HG03521 (cell line): Measurements from ENCODE around the gene RBMS3.

Experiments
- ATAC-seq: cut with Tn5 transposase; IDR thresholded peaks from one replicate; pipeline ENCODE4 v1.9.1; 2021; ENCODE audit warnings: mild to moderate bottlenecking, moderate library complexity; ENCODE audit not compliant: unreplicated experiment

The RBMS3 gene

GRCh38 chr3:29557825-29558224, 277.0 kb downstream of the RBMS3 start:
- no peak for ATAC-seq

DNA sequence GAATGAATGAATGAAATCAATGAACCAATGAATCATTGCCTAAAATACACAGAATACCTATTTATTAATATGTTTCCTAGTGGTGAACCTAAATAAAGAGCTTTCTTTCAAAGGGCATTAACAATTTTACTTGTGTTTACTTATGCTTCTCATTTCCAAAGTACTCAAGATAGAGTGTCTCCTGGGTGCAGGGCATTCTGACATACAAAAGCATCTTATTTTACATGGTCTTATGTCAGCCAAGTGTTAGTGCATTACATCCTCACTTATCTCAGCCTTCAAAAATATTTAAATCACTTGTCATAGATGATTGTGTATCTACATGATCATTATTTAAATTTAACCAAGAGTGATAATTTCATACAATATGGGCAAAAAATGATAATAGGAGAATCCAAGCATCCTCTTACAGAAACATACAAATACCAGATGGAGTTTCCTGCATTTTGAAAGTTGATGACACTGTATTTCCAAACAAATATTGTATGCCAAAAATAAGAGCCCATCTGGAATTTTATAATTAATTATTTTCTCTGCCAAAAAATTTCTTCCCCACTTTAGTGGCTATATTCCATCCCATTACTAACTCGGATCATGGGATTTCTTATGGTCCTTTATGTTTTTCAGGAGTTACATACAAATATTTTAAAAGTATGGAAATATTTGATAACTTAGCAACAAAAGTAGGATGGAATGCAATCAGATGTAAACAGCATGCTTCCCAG, 279.0 kb downstream of the RBMS3 start:
- ATAC-seq, result no peak

- no peak for ATAC-seq
Measured at GRCh38 chr3:29561651-29562149, 280.8 kb downstream of the RBMS3 start.

DNA sequence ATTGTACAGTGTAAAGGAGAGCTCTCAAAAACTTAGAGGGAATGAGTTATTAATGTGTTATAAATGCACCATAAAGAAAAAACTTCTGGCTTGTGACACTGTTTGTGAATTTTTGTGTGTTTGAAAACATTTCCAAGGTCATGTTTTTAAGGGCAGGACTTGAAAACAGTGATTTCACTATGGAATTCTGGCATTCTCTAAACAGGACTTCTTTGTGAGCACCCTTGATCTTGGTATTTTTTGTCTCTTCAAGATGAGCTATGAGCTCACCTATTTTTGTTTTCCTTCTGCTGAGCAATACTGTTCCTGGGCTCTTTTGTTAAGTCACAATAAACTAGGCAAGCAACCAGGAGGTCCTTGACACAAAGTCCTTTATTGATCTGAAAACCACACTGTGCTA, 284.4 kb downstream of the RBMS3 start:
- ATAC-seq, result no peak

- ATAC-seq, result no peak
Measured at GRCh38 chr3:29567501-29567900, 286.6 kb downstream of the RBMS3 start.

DNA sequence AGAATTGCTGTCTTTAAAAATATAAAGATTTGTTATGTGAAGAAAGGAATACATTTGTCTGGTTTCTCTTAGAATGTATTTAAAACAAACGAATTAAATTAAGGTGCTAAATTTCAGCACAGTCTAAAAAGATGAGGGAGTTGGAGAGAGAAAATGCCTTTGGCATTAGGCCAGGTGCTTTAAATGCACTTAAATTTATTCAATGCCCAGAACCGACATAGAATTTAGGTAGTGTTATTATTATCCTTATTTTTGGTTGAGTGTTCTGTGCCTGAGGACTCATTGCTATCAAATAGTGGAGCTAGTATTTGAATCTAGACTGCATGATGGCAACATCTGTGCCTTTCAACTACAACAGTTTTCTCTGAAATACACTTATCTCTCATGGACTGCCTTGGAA, 287.5 kb downstream of the RBMS3 start:
- no peak for ATAC-seq

DNA sequence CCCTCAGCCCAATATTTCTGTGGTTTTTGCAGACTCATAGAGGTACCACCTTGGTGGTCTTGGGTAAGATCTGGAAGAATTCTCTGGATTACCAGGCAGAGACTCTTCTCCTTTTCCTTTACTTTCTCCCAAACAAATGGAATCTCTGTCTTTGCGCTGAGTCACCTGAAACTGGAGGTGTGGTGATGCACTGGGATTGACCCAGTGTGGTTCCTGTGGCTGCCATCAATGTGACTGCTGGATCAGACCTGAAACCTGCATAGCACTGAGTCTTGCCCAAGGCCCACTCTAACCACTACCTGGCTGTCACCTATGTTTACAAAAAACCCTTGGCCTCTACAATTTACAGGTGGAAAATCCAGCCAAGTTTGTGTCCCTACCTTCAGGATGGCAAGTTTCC, 295.3 kb downstream of the RBMS3 start:
- ATAC-seq, result no peak

DNA sequence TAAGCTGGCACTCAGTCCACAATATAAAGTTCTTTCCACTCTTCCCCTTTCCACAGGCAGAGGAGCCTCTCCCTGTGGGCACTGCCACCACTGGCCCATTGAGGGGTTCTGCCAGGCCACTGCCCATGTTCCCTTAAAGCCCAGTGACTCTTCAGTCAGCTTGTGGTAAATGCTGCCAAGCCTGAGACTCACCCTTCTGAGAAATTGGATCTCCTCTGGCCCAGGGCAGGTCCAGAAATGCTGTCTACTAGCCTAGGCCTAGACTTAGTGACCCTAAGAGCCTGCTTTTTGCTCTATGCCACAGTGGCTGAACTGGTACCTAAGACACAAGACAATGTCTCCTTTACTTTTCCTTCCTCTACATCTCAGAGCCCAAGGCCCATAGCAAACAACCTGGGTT, 295.8 kb downstream of the RBMS3 start:
- no peak for ATAC-seq

- no peak for ATAC-seq
Measured at GRCh38 chr3:29577250-29577649, 296.4 kb downstream of the RBMS3 start.

DNA sequence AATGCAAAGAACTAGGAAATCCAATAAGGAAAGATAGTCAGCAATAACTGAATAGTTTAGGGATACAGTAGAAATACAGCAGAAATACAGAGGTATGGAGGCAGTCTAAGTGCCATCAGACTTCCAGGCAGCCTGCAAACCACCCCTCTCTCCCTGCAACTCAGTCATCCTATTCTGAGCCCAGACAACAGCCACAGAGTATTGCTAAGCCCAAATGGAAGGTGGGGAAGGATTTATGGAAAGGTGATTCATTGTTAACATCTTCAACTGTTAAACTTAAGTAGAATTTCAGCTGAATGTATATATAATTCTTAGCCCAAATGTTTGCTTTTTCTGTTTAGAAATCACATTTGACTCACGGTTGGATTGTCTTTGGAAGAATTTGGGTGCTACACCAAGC, 300.4 kb downstream of the RBMS3 start:
- no peak for ATAC-seq

GRCh38 chr3:29582273-29582672, 301.4 kb downstream of the RBMS3 start:
- ATAC-seq, result no peak

DNA sequence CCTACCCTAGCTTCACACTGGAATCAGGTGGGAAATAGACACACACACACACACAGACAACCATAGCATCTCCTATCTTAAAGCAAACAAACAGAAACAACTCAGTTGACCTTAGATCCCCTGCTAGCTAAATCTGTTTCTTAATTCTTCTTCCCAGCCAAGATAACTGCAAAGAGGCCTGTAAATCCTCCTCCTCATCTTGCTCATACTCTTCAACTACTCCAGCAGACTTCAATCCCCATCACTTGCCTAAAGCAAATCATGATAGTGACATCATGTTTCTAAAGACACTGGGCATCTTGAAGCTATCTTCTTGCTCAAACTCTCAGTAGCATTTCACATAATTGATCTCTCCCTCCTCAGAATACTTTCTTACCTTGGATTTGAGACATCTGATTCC, 303.0 kb downstream of the RBMS3 start:
- no peak for ATAC-seq

DNA sequence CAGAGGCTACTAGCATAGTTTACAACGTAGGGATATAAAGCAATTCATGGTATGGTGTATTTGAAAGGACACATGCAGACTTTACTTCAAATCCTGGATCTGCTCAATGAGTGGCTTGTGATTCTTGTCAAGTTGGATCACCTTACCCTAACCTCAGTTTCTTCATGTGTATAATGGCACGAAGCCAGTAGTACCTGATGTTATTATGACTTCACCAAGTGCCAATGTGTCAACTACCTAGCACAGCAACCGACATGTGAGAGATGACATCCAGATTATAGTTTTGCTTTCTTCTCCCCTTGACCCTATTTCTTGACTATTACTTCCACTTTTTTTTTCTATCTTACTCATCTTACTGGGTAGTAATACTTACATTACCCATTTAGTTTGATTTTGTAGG, 304.5 kb downstream of the RBMS3 start:
- ATAC-seq, result no peak

DNA sequence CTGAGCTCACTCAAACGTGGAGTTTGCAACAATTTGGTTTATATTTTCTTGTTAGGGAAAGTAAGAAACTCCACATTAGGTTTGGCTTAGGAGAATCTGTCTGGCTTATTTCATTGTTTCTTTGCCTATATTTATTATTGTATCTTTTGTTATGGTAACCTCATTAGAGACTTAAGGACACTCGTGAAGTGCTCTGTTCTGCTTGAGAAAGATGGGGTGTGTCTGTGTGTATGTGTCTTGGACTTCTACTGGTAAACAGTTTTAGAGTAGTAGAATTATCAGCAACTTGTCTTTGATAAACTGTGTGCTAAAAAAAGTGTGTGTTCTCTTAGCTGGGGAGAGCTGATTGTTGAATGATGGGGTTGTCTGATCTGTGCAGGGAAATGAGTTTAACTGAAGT, 306.5 kb downstream of the RBMS3 start:
- no peak for ATAC-seq

DNA sequence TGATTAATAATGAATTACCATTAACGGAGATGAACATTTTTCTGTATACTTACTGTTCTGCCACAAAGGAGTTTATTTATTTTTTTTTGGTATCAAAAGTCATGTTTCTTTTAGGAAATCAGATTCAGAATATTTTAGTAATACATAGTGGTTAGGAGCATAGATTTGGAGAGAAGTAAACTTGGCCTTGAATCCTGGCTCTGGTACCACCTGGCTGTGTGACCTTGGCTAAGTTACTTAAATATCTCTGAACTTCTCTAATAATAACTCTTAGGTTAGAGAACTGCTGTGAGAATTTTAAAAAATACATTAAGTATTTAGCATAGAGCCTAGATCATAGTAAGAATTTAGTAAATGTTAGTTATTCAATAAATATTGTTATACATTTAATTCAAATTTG, 309.1 kb downstream of the RBMS3 start:
- ATAC-seq, result no peak

GRCh38 chr3:29590461-29590860, 309.6 kb downstream of the RBMS3 start:
- ATAC-seq, result no peak

- ATAC-seq, result no peak
Measured at GRCh38 chr3:29591579-29591978, 310.7 kb downstream of the RBMS3 start.

- no peak for ATAC-seq
Measured at GRCh38 chr3:29593802-29594201, 312.9 kb downstream of the RBMS3 start.

DNA sequence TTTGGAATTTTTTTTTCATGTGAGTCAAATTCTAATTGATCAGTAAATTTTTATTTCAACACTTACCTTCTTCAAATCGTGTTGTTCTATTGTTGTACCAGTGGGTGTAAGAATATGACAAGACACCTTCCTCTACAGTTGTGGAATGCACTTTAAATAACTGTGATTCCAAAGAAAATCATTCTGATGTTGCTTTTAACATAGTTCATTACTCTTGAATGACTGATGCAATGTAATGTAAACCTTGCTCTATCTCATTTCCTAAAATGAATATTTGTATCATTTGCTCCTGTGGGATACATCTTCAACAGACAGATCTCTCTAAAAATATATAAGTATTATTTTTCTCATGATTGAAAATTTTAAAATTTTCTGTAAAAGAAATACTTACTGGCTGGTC, 313.4 kb downstream of the RBMS3 start:
- no peak for ATAC-seq

- no peak for ATAC-seq
Measured at GRCh38 chr3:29597376-29598008, 316.6 kb downstream of the RBMS3 start.

DNA sequence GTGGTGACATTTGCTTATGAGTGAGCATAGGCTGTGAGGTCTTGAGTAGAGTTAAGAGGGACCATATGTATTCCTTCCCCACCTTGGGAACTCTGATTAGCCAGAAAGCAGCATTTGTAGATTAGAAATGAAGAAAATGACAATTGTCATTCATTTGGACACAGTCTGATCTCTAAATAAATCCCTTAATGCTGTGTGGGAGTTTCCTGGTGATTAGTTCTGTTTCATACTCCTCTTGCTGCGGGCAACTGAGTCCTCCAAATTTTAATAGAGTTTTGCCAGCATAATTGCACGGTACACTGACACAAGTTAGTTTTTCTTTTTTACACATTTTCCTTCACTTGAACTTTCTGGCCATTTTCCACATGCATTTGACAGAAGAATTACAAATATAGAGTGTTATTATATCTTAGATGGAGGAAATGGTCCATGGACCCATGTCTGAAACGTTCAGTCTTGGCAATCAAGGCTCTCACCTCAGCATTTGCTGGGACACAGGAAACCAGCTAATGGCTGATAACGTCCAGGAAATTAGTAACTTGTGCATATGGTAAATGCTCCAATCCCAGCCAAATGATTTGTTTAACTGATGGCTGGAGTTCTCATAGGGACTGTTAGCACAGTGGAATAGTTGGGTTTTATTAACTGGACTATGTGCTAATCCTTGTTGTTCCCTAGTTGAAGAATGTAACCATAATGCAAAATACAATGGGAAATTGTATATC, 321.2 kb downstream of the RBMS3 start:
- ATAC-seq, result no peak

DNA sequence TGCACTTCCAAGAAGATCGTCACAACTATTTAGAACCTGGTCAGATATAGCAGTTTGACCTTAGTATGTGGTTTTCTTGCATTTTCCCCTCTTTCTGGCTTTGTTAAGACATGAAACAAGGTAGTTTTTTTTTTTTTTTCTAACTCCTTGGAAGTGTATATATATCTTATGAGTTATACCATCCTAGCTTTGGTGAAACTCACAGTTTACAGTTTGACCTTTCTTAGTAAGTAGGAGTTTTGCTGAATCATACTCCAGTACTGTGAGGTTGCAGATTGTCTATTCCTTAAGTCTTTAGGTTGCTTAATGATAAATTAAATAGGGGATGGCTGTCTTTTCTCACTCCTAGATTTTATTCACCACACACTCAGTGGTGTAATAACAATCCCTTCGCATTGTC, 325.0 kb downstream of the RBMS3 start:
- no peak for ATAC-seq
